ENCODE data around the gene RAB3IP. TPM values are rescaled to one million over a fixed set of nuclear protein-coding genes. Genes with fewer than 3 reads are reported as not detected.

RAB3IP gene
- 12.1 and 16.7 TPM in 2 replicates for total RNA-seq (2014; rRNA removed; shearing (Covaris generic))
- polyA plus RNA-seq (2014; cell fraction: nucleus; rRNA removed) = 9.2 and 10.4 TPM in 2 replicates

GRCh38 chr12:69738351-69739286 lies at the start of gene RAB3IP:
TSS of gene RAB3IP (plus strand) at chr12:69738860. CDS start at chr12:69755409, 16,549 bp downstream.
- peak; percentile 79 for DNase-seq (ENCODE audit: extremely low read depth, low read depth)

GRCh38 chr12:69689638-69690037 lies 49.0 kb upstream of the RAB3IP start:
- DNase-seq (ENCODE audit: extremely low read depth, low read depth) = no peak

GRCh38 chr12:69694123-69694522 lies 44.5 kb upstream of the RAB3IP start:
- no peak for DNase-seq (ENCODE audit: extremely low read depth, low read depth)

DNA sequence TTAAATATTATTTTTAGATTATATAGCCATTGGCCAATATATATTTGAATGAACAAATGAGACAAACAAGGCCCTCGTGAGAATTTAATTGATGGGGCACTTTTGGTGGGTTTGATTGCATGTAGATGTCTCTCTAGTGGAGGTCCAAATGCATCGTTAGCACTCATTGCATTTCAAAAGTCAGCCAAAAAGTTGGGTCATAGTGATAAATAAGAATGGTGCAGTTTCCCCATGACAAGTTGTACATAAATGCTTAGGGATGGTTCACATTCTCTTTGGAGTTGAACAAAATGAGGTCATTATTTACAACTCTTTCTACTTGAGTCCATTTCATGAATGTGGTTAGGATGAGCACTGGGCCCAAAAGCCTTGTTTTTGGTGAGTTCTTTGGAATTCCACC lies 40.6 kb upstream of the RAB3IP start:
- no peak for DNase-seq (ENCODE audit: extremely low read depth, low read depth)

GRCh38 chr12:69698769-69699540 lies 39.7 kb upstream of the RAB3IP start, which contains the start of gene BEST3:
TSS of gene BEST3 (minus strand) at chr12:69699303. CDS start at chr12:69697798, 1,505 bp downstream.
- DNase-seq (ENCODE audit: extremely low read depth, low read depth) = no peak

DNA sequence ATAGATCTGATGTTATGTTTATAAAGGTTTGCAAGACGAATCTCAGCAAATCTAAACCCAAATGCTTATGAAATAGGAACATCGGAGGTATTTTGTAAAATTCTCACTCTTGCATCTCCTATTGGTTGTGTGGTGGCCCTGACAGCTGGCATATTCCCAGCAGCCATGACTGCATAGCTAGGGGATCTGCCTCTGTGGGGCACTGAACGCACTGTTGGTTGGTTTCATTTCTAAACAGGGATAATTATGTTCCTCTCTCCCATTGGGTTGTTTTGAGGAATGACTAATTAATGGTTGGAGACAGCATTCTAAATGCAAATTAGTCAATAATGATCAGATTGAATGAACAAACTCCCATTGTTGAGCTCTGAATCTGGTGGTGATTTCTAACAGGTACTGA lies 36.8 kb upstream of the RAB3IP start:
- no peak for DNase-seq (ENCODE audit: extremely low read depth, low read depth)

GRCh38 chr12:69703146-69703642 lies 35.5 kb upstream of the RAB3IP start:
- DNase-seq (ENCODE audit: extremely low read depth, low read depth) = no peak

GRCh38 chr12:69704357-69704756 lies 34.3 kb upstream of the RAB3IP start:
- no peak for DNase-seq (ENCODE audit: extremely low read depth, low read depth)

GRCh38 chr12:69708649-69709048 lies 30.0 kb upstream of the RAB3IP start:
- DNase-seq (ENCODE audit: extremely low read depth, low read depth) = no peak

DNA sequence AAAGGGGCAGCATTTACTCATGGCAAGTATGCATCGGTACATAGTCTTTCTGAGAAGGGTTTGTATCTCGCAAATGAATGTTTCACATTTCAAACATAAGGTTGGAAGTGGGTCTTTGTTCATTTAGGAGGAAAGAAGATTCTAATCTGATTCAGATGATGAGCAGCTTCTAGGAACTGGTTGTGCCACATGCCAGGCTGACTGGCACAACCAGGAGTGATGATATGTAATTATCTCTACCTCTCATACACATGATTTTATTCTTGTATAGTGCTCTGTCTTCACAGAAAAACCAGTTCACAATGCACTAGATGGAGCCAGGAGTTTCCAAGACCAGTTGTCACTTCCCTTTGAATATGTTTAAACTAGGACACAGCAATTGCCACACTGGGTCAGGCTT lies 25.8 kb upstream of the RAB3IP start:
- DNase-seq (ENCODE audit: extremely low read depth, low read depth) = no peak

DNA sequence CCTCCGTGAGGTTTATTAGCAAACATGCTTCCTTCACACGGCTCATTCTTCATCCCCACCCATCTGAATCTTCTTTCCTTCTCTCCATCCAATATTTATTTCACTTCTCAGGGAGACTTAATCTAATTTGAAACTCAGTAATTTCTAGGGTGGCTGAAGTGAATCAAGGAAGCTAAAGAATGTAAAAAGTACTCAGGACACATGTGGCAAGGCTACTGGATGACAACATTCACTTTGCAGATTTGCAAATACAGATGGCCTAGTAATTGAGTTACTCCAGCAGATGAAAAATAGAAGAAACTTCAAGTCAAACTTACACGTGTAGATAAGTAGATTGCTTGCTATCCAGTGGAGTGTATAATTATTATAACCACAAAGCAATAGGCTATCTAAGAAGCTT lies 24.1 kb upstream of the RAB3IP start:
- DNase-seq (ENCODE audit: extremely low read depth, low read depth) = no peak

- DNase-seq (ENCODE audit: extremely low read depth, low read depth) = no peak
These were observed 19.0 kb upstream of the RAB3IP start for GRCh38 chr12:69719336-69720316.

DNA sequence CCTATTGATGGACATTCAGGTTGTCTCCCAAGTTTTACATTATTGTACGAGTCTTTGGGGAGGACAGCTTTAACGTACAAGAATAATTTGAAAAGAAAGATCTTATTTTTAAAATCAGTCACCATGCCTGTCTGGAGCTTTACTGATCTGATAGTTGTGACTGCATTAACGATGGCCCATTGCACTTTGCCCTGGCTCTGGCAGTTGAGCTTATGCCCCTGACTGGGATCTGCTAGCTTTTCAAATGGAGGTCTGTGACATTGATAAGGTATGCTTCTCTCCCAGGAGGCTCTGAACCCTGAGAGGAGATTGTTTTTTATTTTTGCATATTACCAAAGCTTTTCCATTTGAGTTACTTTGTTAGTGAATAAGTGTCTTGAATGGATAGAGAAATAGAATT lies 17.9 kb upstream of the RAB3IP start:
- DNase-seq (ENCODE audit: extremely low read depth, low read depth) = no peak

- no peak for DNase-seq (ENCODE audit: extremely low read depth, low read depth)
These were observed 11.7 kb upstream of the RAB3IP start for GRCh38 chr12:69726922-69727321.

- DNase-seq (ENCODE audit: extremely low read depth, low read depth) = no peak
These were observed 6.6 kb upstream of the RAB3IP start for GRCh38 chr12:69732088-69732487.

DNA sequence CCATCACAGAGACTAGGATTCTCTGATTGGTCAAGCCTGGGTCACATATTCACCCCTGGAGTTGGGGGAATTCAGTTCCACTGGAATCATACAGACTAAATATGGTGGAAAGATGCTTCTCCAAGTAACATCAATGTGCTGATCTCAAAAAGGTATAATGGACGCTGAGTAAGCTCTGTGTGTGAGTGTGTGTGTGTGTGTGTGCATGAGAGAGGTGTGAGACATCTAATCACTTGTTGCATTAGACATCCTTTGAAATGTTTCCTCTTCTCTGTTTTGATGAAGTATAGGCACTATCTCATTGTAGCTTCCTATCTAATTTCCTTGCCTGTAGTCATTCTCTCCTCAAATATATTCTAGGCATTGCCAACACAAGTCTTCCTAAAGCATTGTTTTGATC lies 5.0 kb upstream of the RAB3IP start:
- DNase-seq (ENCODE audit: extremely low read depth, low read depth) = no peak

GRCh38 chr12:69739287-69740191 lies 879 bp downstream of the RAB3IP start:
- no peak for DNase-seq (ENCODE audit: extremely low read depth, low read depth)

GRCh38 chr12:69744109-69744508 lies 5.4 kb downstream of the RAB3IP start:
- DNase-seq (ENCODE audit: extremely low read depth, low read depth) = no peak

DNA sequence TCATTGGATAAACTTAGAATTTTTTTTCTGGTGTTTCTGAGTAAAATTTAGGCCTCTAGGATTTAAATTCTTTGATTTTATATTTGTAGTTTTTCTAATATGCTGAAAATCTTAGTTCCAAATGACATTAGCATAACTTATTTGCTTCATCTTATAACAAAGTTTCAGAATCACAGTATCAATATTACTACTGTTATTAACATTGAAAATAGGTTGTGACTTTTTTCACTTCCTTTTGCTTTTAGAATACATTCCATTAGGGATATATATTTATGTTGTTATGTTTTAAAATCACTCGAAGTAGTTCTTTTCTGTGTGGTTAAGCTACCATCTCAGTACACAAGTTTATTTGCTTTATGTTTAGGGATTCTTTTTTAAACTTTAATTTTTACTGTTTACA lies 12.8 kb downstream of the RAB3IP start:
- no peak for DNase-seq (ENCODE audit: extremely low read depth, low read depth)
